ENCODE data around the gene TAS1R2. TPM values are rescaled to one million over a fixed set of nuclear protein-coding genes. Genes with fewer than 3 reads are reported as not detected.

TAS1R2 gene
- total and polyA plus RNA-seq, 9 donors = not detected

- no peaks in the 10 kb centered on the region for H3K27me3 ChIP-seq
- H3K36me3 ChIP-seq = no peaks in the 10 kb centered on the region
- no peak overlapping the region for H3K4me3 ChIP-seq
- no peak overlapping the region for H3K27ac ChIP-seq
- 30 to 38% (median 33%) methylated on average over 13 of the region's 13 CpGs for WGBS, 3 donors
- no peaks in the 10 kb centered on the region for H3K4me1 ChIP-seq (ENCODE audit: insufficient read depth)
- intact Hi-C loops (cut with DNase I) = no loop called here
- no peak for TF ChIP-seq EP300 (IDR thresholded peaks at IDR 0.05)
- TF ChIP-seq POLR2A (IDR thresholded peaks at IDR 0.05) = no peak
- TF ChIP-seq, protein P1, sequence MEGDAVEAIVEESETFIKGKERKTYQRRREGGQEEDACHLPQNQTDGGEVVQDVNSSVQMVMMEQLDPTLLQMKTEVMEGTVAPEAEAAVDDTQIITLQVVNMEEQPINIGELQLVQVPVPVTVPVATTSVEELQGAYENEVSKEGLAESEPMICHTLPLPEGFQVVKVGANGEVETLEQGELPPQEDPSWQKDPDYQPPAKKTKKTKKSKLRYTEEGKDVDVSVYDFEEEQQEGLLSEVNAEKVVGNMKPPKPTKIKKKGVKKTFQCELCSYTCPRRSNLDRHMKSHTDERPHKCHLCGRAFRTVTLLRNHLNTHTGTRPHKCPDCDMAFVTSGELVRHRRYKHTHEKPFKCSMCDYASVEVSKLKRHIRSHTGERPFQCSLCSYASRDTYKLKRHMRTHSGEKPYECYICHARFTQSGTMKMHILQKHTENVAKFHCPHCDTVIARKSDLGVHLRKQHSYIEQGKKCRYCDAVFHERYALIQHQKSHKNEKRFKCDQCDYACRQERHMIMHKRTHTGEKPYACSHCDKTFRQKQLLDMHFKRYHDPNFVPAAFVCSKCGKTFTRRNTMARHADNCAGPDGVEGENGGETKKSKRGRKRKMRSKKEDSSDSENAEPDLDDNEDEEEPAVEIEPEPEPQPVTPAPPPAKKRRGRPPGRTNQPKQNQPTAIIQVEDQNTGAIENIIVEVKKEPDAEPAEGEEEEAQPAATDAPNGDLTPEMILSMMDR (IDR thresholded peaks at IDR 0.05) = no peak
- DNase-seq = no peak
- H3K9me3 ChIP-seq = no peaks in the 10 kb centered on the region
These were observed 56.2 kb downstream of the TAS1R2 start for GRCh38 chr1:18803151-18803791.

DNA sequence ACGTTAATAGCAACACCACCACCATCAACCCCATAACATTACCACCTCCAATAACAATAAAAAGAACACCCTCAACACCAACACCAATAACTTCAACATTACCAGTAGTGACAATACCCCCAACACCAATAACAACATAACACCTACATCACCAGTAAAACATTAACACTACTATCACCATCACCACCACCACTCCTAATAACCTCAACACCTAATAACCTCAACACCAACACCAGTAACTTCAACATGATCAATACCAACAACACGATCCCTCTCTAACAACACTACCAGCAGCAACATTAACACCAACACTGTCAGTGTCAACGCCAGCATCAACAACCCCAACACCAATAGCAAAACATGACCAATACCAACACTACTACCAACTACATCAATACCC is 57.2 kb downstream of the TAS1R2 start:
- H3K27ac ChIP-seq = no peak overlapping the region
- WGBS, 3 donors = 87 to 97% (median 89%) methylated on average over 3 of the region's 3 CpGs
- TF ChIP-seq, protein P1 (IDR thresholded peaks at IDR 0.05) = no peak
- TF ChIP-seq POLR2A (IDR thresholded peaks at IDR 0.05) (no peak), EP300 (IDR thresholded peaks at IDR 0.05) (no peak)
- no peaks in the 10 kb centered on the region for H3K4me1 ChIP-seq (ENCODE audit: insufficient read depth)
- intact Hi-C loops (cut with DNase I) = no loop called here
- H3K36me3 ChIP-seq = no peaks in the 10 kb centered on the region
- no peaks in the 10 kb centered on the region for H3K27me3 ChIP-seq
- H3K9me3 ChIP-seq = no peaks in the 10 kb centered on the region
- H3K4me3 ChIP-seq = no peak overlapping the region
- DNase-seq = no peak

- H3K4me3 ChIP-seq = no peak overlapping the region
- no peak for DNase-seq
- intact Hi-C loops (cut with DNase I) = no loop called here
- H3K9me3 ChIP-seq = no peaks in the 10 kb centered on the region
- TF ChIP-seq, protein P1 (IDR thresholded peaks at IDR 0.05) = no peak
- no peak for TF ChIP-seq POLR2A (IDR thresholded peaks at IDR 0.05)
- no peak for TF ChIP-seq EP300 (IDR thresholded peaks at IDR 0.05)
- no peaks in the 10 kb centered on the region for H3K27me3 ChIP-seq
- H3K4me1 ChIP-seq (ENCODE audit: insufficient read depth) = no peaks in the 10 kb centered on the region
- WGBS, 3 donors = 92 to 97% (median 92%) methylated on average over 6 of the region's 6 CpGs
- H3K36me3 ChIP-seq = no peaks in the 10 kb centered on the region
- H3K27ac ChIP-seq = no peak overlapping the region
These were observed 59.2 kb downstream of the TAS1R2 start for GRCh38 chr1:18800258-18800657.

DNA sequence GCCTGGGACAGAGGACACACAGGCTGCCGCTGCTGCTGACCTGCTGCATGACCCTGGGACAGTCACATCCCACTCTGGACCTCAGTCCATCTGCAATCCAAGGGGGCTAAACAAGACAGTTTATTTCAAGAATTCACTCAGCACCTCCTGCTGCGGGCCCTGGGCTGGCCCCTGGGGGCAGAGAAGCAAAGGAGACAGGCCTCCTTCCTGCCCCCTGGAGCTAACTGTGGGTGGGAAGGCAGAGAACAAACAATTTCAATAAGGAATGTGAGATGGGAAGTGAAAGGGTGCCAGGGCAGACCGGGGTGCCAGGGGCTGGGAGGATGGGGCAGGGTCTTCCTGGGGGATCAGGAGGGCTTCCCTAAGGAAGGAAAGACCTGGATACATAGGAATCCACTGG is 60.0 kb downstream of the TAS1R2 start:
- TF ChIP-seq EP300 (IDR thresholded peaks at IDR 0.05) (no peak), POLR2A (IDR thresholded peaks at IDR 0.05) (no peak)
- TF ChIP-seq, protein P1 (IDR thresholded peaks at IDR 0.05) = no peak
- H3K27me3 ChIP-seq = no peaks in the 10 kb centered on the region
- H3K4me3 ChIP-seq = no peak overlapping the region
- no peak for DNase-seq
- intact Hi-C loops (cut with DNase I) = no loop called here
- H3K27ac ChIP-seq = no peak overlapping the region
- H3K36me3 ChIP-seq = no peaks in the 10 kb centered on the region
- WGBS, 3 donors = 61 to 71% (median 64%) methylated on average over 3 of the region's 3 CpGs
- H3K9me3 ChIP-seq = no peaks in the 10 kb centered on the region
- H3K4me1 ChIP-seq (ENCODE audit: insufficient read depth) = no peaks in the 10 kb centered on the region
